H1 (cell line): ENCODE results near the gene BABAM2. TPM values are rescaled to one million over a fixed set of nuclear protein-coding genes. Genes with fewer than 3 reads are reported as not detected.

Experiments used
- CTCF ChIA-PET: fragments of 300-600 bp; sonication (Branson Sonifier 250); formaldehyde crosslinking; loops from one replicate; lab custom pipeline; 2021; ENCODE audit not compliant: partially characterized antibody; lab: Charles Lee
- POLR2A ChIA-PET: fragments of 300-600 bp; sonication (Branson Sonifier 250); formaldehyde crosslinking; loops from one replicate; lab custom pipeline; 2021; ENCODE audit warnings: inconsistent platforms; ENCODE audit not compliant: partially characterized antibody; lab: Charles Lee
- DNase-seq, 2 experiments: peaks; one replicate each; pipeline versions ENCODE4 v3.0.0 to v3.0.0-alpha.2; 2010 to 2022; ENCODE audit warnings: low spot score in 2 of 2, low read depth in 1 of 2, mixed read lengths in 1 of 2
- FAIRE-seq: peaks from 2 replicates; lab custom pipeline; 2011; peaks lifted over from hg19 to GRCh38; lab: Jason Lieb, UNC
- H2AFZ ChIP-seq: 2 replicates; pipeline ENCODE4 v1.8.1; 2012; ENCODE audit warnings: low read length, inconsistent platforms
- H2AK5ac ChIP-seq: 2 replicates; pipeline ENCODE4 v1.6.1; 2013; ENCODE audit warnings: low read depth, low read length
- H2BK120ac ChIP-seq: replicated peaks from 2 replicates; pipeline ENCODE3; 2013; ENCODE audit warnings: low read depth, low read length, inconsistent platforms
- H2BK12ac ChIP-seq: 2 replicates; pipeline ENCODE4 v1.6.1; 2013; ENCODE audit warnings: low read depth, low read length
- H2BK15ac ChIP-seq: 2 replicates; pipeline ENCODE4 v1.6.1; 2013; ENCODE audit warnings: low read length
- H2BK20ac ChIP-seq: 2 replicates; pipeline ENCODE4 v1.6.1; 2013; ENCODE audit warnings: low read length
- H2BK5ac ChIP-seq: 2 replicates; pipeline ENCODE4 v1.6.1; 2013; ENCODE audit warnings: low read depth, low read length
- H3K14ac ChIP-seq: 2 replicates; pipeline ENCODE4 v1.6.1; 2013; ENCODE audit warnings: inconsistent platforms; ENCODE audit not compliant: insufficient read length
- H3K18ac ChIP-seq: 2 replicates; pipeline ENCODE4 v1.6.1; 2013; ENCODE audit warnings: low read length; ENCODE audit errors: extremely low read depth
- H3K23ac ChIP-seq: 2 replicates; pipeline ENCODE4 v1.6.1; 2013; ENCODE audit warnings: inconsistent platforms; ENCODE audit not compliant: insufficient read length
- H3K23me2 ChIP-seq: 2 replicates; pipeline ENCODE4 v1.6.1; 2013; ENCODE audit warnings: low read depth, low read length
- H3K27ac ChIP-seq: 2 replicates; pipeline ENCODE4 v1.6.1; 2011; ENCODE audit warnings: low read depth, low read length, inconsistent platforms
- H3K27me3 ChIP-seq, 4 experiments: replicated peaks in 1 of 4; 1 replicate in 1 of 4; 2 replicates in 3 of 4; pipeline versions ENCODE4 v1.6.1 to v1.8.1; 2011 to 2013; ENCODE audit warnings: low read length in 3 of 4, mild to moderate bottlenecking in 3 of 4, inconsistent platforms in 2 of 4, mixed read lengths in 2 of 4, moderate library complexity in 1 of 4; ENCODE audit not compliant: control insufficient read depth in 3 of 4, insufficient read depth in 3 of 4; ENCODE audit errors: extremely low read depth in 1 of 4
- H3K36me3 ChIP-seq, 4 experiments: 2 replicates each; pipeline versions ENCODE4 v1.6.1 to v1.8.1; 2011 to 2013; ENCODE audit warnings: mild to moderate bottlenecking in 4 of 4, low read length in 3 of 4, moderate library complexity in 2 of 4, control low read depth in 1 of 4, inconsistent platforms in 1 of 4; ENCODE audit not compliant: insufficient read depth in 4 of 4, control insufficient read depth in 2 of 4
- H3K4ac ChIP-seq: replicated peaks from 2 replicates; pipeline ENCODE3; 2013; ENCODE audit warnings: low read length, low read depth, mixed read lengths, inconsistent platforms; ENCODE audit not compliant: insufficient read length
- H3K4me1 ChIP-seq, 4 experiments: replicated peaks in 1 of 4; 1 replicate in 1 of 4; 2 replicates in 3 of 4; pipeline versions ENCODE4 v1.6.1 to v1.8.1; 2011 to 2013; ENCODE audit warnings: low read length in 3 of 4, inconsistent platforms in 2 of 4, mixed read lengths in 1 of 4; ENCODE audit not compliant: insufficient read depth in 4 of 4, control insufficient read depth in 3 of 4
- H3K4me2 ChIP-seq, 2 experiments: 2 replicates each; pipeline versions ENCODE4 v1.6.1 to v1.8.1; 2011 to 2013; ENCODE audit warnings: low read depth in 2 of 2, low read length in 2 of 2, control low read depth in 1 of 2, inconsistent platforms in 1 of 2, mild to moderate bottlenecking in 1 of 2; ENCODE audit not compliant: insufficient read depth in 1 of 2
- H3K4me3 ChIP-seq, 4 experiments: fragments of 200-600, 300-600 bp in 1 of 4; sonication (generic), shearing (Covaris generic), sonication (Bioruptor Twin) in 1 of 4; 2 replicates each; pipeline versions ENCODE4 v1.5.1 to v1.8.1; 2011 to 2016; ENCODE audit warnings: low read length in 4 of 4, low read depth in 3 of 4, control low read depth in 2 of 4, inconsistent platforms in 2 of 4, mild to moderate bottlenecking in 2 of 4, mixed read lengths in 1 of 4, moderate library complexity in 1 of 4; ENCODE audit not compliant: insufficient read depth in 2 of 4; ENCODE audit errors: extremely low read depth in 1 of 4
- H3K56ac ChIP-seq: replicated peaks from 2 replicates; pipeline ENCODE3; 2013; ENCODE audit warnings: low read depth, mild to moderate bottlenecking, mixed read lengths, low read length, inconsistent platforms; ENCODE audit not compliant: insufficient read length
- H3K79me1 ChIP-seq: 2 replicates; pipeline ENCODE4 v1.6.1; 2013; ENCODE audit warnings: low read depth, low read length, control low read depth
- H3K79me2 ChIP-seq, 2 experiments: 2 replicates each; pipeline versions ENCODE4 v1.6.1 to v1.8.1; 2012 to 2013; ENCODE audit warnings: low read length in 2 of 2, mild to moderate bottlenecking in 2 of 2, inconsistent platforms in 1 of 2; ENCODE audit not compliant: insufficient read depth in 2 of 2, control insufficient read depth in 1 of 2
- H3K9ac ChIP-seq, 4 experiments: replicated peaks in 1 of 4; 1 replicate in 1 of 4; 2 replicates in 3 of 4; pipeline versions ENCODE4 v1.6.1 to v1.8.1; 2011 to 2013; ENCODE audit warnings: low read depth in 3 of 4, low read length in 3 of 4, control low read depth in 2 of 4, mild to moderate bottlenecking in 2 of 4, moderate library complexity in 2 of 4, inconsistent platforms in 1 of 4; ENCODE audit errors: extremely low read depth in 1 of 4
- H3K9me3 ChIP-seq, 2 experiments: 2 replicates each; pipeline versions ENCODE4 v1.6.1 to v1.8.1; 2012 to 2013; ENCODE audit warnings: mild to moderate bottlenecking in 2 of 2, moderate library complexity in 2 of 2, control low read depth in 1 of 2, inconsistent platforms in 1 of 2, low read depth in 1 of 2, low read length in 1 of 2, mixed read lengths in 1 of 2; ENCODE audit not compliant: insufficient read depth in 2 of 2
- H4K20me1 ChIP-seq, 2 experiments: replicated peaks in 1 of 2; 2 replicates each; pipeline versions ENCODE3 to v1.8.1; 2011 to 2013; ENCODE audit warnings: inconsistent platforms in 2 of 2, low read length in 2 of 2, mild to moderate bottlenecking in 1 of 2; ENCODE audit not compliant: insufficient read depth in 2 of 2, control insufficient read depth in 1 of 2
- H4K5ac ChIP-seq: 2 replicates; pipeline ENCODE4 v1.6.1; 2013; ENCODE audit warnings: low read length, low read depth, mixed read lengths, inconsistent platforms; ENCODE audit not compliant: insufficient read length
- H4K8ac ChIP-seq: 2 replicates; pipeline ENCODE4 v1.8.0; 2013; ENCODE audit warnings: mild to moderate bottlenecking, moderate library complexity, low read length, inconsistent platforms; ENCODE audit not compliant: insufficient read depth; ENCODE audit errors: extremely low read depth
- H4K91ac ChIP-seq: replicated peaks from 2 replicates; pipeline ENCODE3; 2013; ENCODE audit warnings: low read length, mixed read lengths, inconsistent platforms; ENCODE audit not compliant: insufficient read length
- CEBPB ChIP-seq: IDR thresholded peaks from 2 replicates; pipeline ENCODE4 v1.6.1; 2012; ENCODE audit warnings: low read depth, low read length
- CREB1 ChIP-seq: IDR thresholded peaks from 2 replicates; pipeline ENCODE4 v1.6.1; 2012; ENCODE audit warnings: inconsistent platforms
- CTBP2 ChIP-seq: IDR thresholded peaks from 2 replicates; pipeline ENCODE4 v1.7.0; 2011; ENCODE audit warnings: borderline replicate concordance, mild to moderate bottlenecking, moderate library complexity, mixed read lengths, low read length; ENCODE audit not compliant: insufficient read depth, insufficient read length
- FOSL1 ChIP-seq: IDR thresholded peaks from 2 replicates; pipeline ENCODE4 v1.6.1; 2011; ENCODE audit warnings: mild to moderate bottlenecking, low read depth, low read length, moderate library complexity; ENCODE audit not compliant: insufficient read depth
- JUN ChIP-seq: IDR thresholded peaks from 2 replicates; pipeline ENCODE4 v1.6.1; 2011; ENCODE audit warnings: low read depth, mild to moderate bottlenecking, improper control_type of control experiment, low read length
- JUND ChIP-seq: IDR thresholded peaks from 2 replicates; pipeline ENCODE4 v1.6.1; 2011; ENCODE audit warnings: mild to moderate bottlenecking, improper control_type of control experiment, low read length
- KDM4A ChIP-seq: IDR thresholded peaks from one replicate; pipeline ENCODE4 v1.7.1; 2012; ENCODE audit warnings: low read depth, mild to moderate bottlenecking, moderate library complexity, low read length, inconsistent platforms; ENCODE audit not compliant: severe bottlenecking
- MAFK ChIP-seq: IDR thresholded peaks from 2 replicates; pipeline ENCODE4 v1.6.1; 2012; ENCODE audit warnings: low read depth, mild to moderate bottlenecking, improper control_type of control experiment, low read length
- PHF8 ChIP-seq: fragments of 200-600 bp; sonication (generic); conservative IDR thresholded peaks from 2 replicates; pipeline ENCODE4 v1.7.1; 2012; ENCODE audit warnings: low read depth, mild to moderate bottlenecking, inconsistent platforms, low read length, moderate library complexity
- POLR2A ChIP-seq, 2 experiments: IDR thresholded peaks; 1 replicate in 1 of 2; 2 replicates in 1 of 2; pipeline ENCODE4 v1.6.1; 2011; ENCODE audit warnings: low read depth in 2 of 2, low read length in 2 of 2, mild to moderate bottlenecking in 2 of 2; ENCODE audit errors: control extremely low read depth in 1 of 2
- RBBP5 ChIP-seq: IDR thresholded peaks from 2 replicates; pipeline ENCODE4 v1.7.1; 2012; ENCODE audit warnings: low read depth, mild to moderate bottlenecking, inconsistent platforms, low read length, moderate library complexity, borderline replicate concordance
- SIN3A ChIP-seq, 2 experiments: IDR thresholded peaks in 1 of 2; conservative IDR thresholded peaks in 1 of 2; 2 replicates each; pipeline ENCODE4 v1.6.1; 2011 to 2012; ENCODE audit warnings: low read length in 2 of 2, improper control_type of control experiment in 1 of 2, low read depth in 1 of 2, mild to moderate bottlenecking in 1 of 2
- SP2 ChIP-seq: IDR thresholded peaks from 2 replicates; pipeline ENCODE4 v1.6.1; 2012; ENCODE audit warnings: mild to moderate bottlenecking, low read length, inconsistent platforms
- TAF1 ChIP-seq: IDR thresholded peaks from 2 replicates; pipeline ENCODE4 v1.6.1; 2011; ENCODE audit warnings: mild to moderate bottlenecking, low read depth, low read length
- WGBS, 2 experiments: shearing (Covaris generic) in 1 of 2; methylation state at CpG; one replicate each; pipeline versions ENCODE4 v1.1.6 to v1.1.7; 2013 to 2015; ENCODE audit warnings: low lambda C conversion rate in 2 of 2, mixed read lengths in 2 of 2, inconsistent platforms in 1 of 2, low coverage in 1 of 2, missing lambda C conversion rate in 1 of 2; ENCODE audit not compliant: insufficient replicate concordance in 2 of 2, insufficient coverage in 1 of 2, insufficient read length in 1 of 2; ENCODE audit errors: extremely low coverage in 1 of 2, missing lambda C conversion rate in 1 of 2; 5-methylcytosine and 5-hydroxymethylcytosine counted together
- polyA plus RNA-seq, 7 experiments: library from polyadenylated mRNA; depleted of rRNA in 3 of 7; stranded (reverse) in 5 of 7; unstranded in 2 of 7; fragments of >200 nt in 5 of 7; fragments of 200-250 nt in 2 of 7; gene quantifications; 1 replicate in 5 of 7; 2 replicates in 1 of 7; 4 replicates in 1 of 7; pipeline versions ENCODE4 v1.2.1 to v1.2.3, GENCODE V29; 2011 to 2013; ENCODE audit warnings: missing spikeins in 2 of 7, mixed read lengths in 2 of 7
- total RNA-seq: library from RNA; stranded (reverse); fragmentation: NEBNext Ultra II Directional; extraction: Animal tissue kit (Norgen Biotek cat#: 25700); gene quantifications from 2 replicates; pipeline ENCODE4 v1.2.1, GENCODE V29; 2021

The BABAM2 gene
- total and polyA plus RNA-seq, 2 of the 8 experiments (the other 6 are each of a cell fraction or from before 2014, with no cell fraction given) = 15.8 to 20.9 TPM

- Histone ChIP-seq H3K36me3 (no peaks in the 10 kb centered on the region), H2BK5ac (no peak overlapping the region), H2BK15ac (no peak overlapping the region), H4K20me1 (no peaks in the 10 kb centered on the region), H4K8ac (no peak overlapping the region), H3K18ac (no peak overlapping the region), H2AFZ (no peak overlapping the region), H3K14ac (no peak overlapping the region), H3K23ac (no peak overlapping the region), H3K4me1 (peaks cover 2 to 7% (median 4%) of the 10 kb centered on the region in 4 experiments), H3K4ac (no peak overlapping the region), H2BK120ac (no peak overlapping the region), H3K27me3 (no peaks in the 10 kb centered on the region), H3K79me1 (no peaks in the 10 kb centered on the region), H3K4me2 (no peak overlapping the region), H3K79me2 (no peaks in the 10 kb centered on the region), H4K91ac (no peak overlapping the region), H4K5ac (no peak overlapping the region), H2AK5ac (no peak overlapping the region), H2BK12ac (no peak overlapping the region), H3K9me3 (no peaks in the 10 kb centered on the region), H3K9ac (no peak overlapping the region), H3K27ac (no peak overlapping the region), H3K56ac (no peak overlapping the region), H2BK20ac (no peak overlapping the region), H3K4me3 (no peak overlapping the region), H3K23me2 (no peaks in the 10 kb centered on the region)
- DNase-seq = no peak
- ChIA-PET POLR2A (no interaction called here), CTCF (no interaction called here)
- no peak for FAIRE-seq
- 100% methylated on average over 9 of the region's 9 CpGs; no CpG with 5 or more reads in 1 of the 2 experiments for WGBS, 2 experiments
- TF ChIP-seq JUND (no peak), RBBP5 (no peak), SP2 (no peak), CTBP2 (no peak), CREB1 (no peak), KDM4A (no peak), JUN (no peak), TAF1 (no peak), MAFK (no peak), POLR2A (IDR thresholded peaks at IDR 0.05; ENCODE audit: control extremely low read depth in 1 of 2, low read depth in 2 of 2, low read length in 2 of 2) (no peak), FOSL1 (no peak), PHF8 (no peak), SIN3A (conservative IDR thresholded peaks at IDR 0.05 in 1 of 2, IDR thresholded peaks at IDR 0.05 in 1 of 2; ENCODE audit: low read depth in 1 of 2, low read length in 2 of 2) (no peak), CEBPB (no peak)
Measured at GRCh38 chr2:28347596-28347995, 457.1 kb downstream of the BABAM2 start.
